GM21717 (cell line): ENCODE results near the gene MECR.

Experiments used
- ATAC-seq: cut with Tn5 transposase; IDR thresholded peaks from one replicate; pipeline ENCODE4 v1.9.1; 2021; ENCODE audit warnings: mild to moderate bottlenecking, moderate library complexity; ENCODE audit not compliant: unreplicated experiment

Gene MECR

DNA sequence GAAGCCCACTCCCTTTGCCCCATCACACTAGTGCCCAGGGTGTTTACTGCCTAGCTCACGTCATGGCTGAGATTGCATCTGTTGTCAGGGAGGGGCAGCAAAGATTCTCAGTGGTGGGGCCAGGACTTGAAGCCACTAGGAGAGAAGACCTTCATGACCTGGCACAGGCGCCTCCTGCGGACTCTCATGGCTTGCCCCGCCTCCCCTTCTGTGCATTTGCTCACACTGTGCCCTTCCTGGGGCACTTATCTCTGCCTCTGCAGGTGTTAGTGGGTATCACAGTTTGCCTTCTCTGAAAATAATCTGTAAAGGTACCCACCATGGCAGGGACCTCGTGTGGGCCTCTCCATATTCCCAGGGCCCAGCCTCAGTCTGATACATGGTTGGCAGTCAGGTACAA, 25.7 kb upstream of the MECR start:
- ATAC-seq: no peak

GRCh38 chr1:29255134-29255666, 24.5 kb upstream of the MECR start:
- ATAC-seq: no peak

- ATAC-seq: no peak
These were observed 23.6 kb upstream of the MECR start for GRCh38 chr1:29254346-29254745.

GRCh38 chr1:29253180-29253579, 22.4 kb upstream of the MECR start:
- no peak for ATAC-seq

DNA sequence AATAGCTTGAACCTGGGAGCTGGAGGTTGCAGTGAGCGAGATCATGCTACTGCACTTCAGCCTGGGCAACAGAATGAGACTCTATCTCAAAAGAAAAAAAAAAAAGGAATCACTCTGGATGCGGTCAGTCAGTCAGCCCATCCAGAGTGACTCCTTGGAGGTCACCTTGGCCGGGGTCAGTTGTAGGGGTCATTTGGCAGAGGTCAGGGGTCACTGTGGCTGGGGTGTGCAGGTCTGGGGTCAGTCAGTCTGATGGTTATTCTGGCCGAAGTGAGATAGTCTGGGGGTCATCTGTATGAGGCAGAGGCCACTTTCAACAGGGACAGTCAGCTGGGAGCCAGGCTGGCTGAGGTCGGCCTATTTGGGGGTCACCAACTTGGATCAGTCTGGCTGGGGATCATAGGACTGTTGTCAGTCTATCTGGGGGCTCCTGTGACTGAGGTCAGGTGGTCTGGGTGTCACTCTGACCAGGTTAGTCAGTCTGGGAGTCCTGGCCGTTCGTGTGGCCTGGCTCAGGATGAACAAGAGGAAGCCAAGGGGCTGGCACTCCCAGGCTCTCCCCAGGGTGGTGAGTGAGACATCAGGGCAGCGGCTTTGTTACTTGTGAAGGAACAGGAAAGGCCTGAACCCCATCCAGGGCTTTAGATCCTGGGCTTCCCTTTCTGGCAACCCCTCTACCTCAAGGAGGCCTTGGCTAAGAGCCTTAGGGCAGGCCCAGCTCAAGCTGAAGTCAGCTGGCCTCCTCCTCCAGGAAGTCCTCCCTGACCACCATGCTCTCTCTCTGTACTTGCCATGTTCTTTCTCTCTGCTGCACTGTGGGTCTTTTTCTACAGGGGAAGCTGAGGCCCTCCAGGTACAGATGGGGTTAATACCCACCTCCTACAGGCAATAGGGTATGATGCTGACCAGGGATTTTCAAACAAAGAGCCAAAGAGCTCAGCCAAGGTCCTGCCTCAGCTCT, 20.7 kb upstream of the MECR start:
- no peak for ATAC-seq

DNA sequence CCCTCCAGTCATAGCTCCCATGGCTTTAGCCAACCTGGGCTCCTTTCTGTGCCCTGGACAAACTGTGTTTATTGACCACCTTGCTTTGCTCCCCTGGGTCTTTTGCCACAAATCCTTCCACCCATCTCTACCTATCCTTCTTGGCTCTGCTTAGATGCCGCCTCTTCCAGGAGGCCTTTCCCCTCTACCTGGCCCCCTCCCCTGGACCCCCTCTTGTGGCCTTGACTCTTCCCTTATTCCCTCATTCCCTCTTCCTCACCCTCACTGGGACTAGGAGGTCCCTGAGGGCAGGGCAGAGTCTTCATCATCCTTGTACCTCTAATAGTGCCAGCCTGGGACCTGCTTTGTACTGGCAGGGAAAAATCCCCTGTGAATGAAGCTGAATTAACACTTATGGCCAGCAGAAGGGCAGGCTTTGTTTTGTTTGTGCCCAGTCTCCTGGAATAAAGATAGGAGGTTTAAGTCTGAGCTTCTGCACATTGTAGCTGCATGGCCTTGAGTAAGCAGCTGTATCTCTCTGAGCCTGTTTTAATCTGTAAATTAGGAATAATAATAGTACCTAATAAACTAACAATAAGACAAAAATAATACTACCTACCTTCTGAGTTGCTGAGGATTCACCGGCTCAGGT, 19.3 kb upstream of the MECR start:
- ATAC-seq: no peak

DNA sequence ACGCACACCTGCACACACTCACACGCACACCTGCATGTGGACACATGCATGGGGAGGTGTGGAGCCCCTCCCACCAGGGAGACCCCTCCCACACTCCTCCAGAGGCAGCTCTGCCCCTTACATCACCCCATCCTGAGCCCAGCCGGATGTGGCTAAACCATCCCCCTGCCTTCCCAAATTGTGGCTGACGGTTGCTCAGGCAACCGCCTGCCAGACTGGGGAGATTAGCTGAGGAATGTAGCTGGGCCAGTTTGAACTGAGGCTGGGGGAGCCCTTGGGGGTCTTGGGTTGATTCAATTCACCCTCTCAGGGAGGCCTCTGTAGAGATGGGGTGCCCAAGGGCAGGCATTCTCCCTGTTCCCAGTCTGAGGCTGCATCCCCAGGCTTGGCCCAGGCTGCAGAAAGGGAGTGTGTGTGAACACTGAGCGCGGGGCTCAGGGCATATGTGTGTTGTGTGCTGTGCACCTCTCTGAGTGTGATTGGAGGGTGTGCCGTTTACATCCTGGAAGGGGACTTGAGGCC, 18.5 kb upstream of the MECR start:
- no peak for ATAC-seq

- no peak for ATAC-seq
These were observed 17.7 kb upstream of the MECR start for GRCh38 chr1:29248409-29248808.

- ATAC-seq: no peak
These were observed 17.0 kb upstream of the MECR start for GRCh38 chr1:29247571-29248273.

DNA sequence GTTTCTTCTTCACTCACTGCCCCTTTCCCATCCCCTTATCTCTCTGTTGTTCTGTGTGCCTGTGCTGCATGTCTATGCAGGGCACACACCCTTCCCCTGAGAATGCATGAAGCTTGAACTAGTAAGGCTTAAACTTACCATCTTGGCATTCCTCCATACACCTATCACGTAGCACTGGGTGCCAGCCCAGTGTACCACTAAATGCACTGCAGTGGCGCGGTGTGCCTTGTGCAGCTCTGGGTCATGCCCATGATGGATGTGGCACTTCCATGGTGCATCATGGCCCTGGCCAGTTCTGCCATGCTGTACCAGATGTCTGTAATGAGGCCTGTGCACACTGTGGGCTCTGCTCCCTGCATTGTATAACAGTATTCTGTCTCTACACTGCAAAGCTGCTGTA, 16.3 kb upstream of the MECR start:
- ATAC-seq: no peak

GRCh38 chr1:29245876-29246275, 15.1 kb upstream of the MECR start:
- ATAC-seq: no peak

GRCh38 chr1:29245261-29245660, 14.5 kb upstream of the MECR start:
- no peak for ATAC-seq

DNA sequence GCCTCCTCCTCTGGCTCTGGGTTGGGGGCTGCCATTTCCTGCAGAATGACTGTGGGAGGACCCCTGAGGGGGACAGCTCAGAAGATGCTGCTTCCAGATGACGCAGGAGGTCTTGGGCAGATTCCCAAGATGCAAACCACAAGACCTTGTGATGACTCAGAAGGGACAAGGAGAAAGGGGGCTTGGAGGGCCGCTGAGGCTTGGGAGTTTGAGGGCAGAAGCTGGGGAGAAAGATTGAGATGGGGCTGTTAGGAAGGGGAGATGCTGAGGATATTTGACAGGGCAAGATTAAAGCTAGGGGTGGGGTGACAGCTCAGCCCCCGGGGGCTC, 13.1 kb upstream of the MECR start:
- ATAC-seq: no peak

GRCh38 chr1:29243023-29243870, 12.5 kb upstream of the MECR start:
- no peak for ATAC-seq

DNA sequence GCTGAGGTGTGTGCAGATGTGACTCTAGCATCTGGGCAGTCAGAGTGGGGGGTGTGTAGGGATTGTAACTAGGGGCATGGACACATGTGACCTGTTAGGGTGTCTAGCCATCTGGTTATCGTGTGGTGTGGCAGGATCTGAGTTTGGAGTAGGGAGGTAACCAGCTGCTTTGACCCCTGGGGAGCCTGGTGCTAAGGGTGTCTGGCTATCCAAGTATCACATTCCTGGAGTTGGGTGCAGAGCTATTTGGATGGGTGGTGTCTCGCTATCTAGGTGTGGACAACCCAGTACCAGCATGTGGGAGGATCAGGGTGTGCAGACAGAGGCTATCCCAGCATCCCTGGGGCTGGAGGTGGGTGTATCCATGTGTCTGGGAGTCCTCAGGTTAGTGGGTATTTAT, 10.3 kb upstream of the MECR start:
- ATAC-seq: no peak

GRCh38 chr1:29240400-29240837, 9.7 kb upstream of the MECR start:
- ATAC-seq: no peak

GRCh38 chr1:29239142-29239541, 8.4 kb upstream of the MECR start:
- no peak for ATAC-seq

GRCh38 chr1:29238620-29239002, 7.9 kb upstream of the MECR start:
- ATAC-seq: no peak

- ATAC-seq: no peak
These were observed 7.3 kb upstream of the MECR start for GRCh38 chr1:29237852-29238619.
